HG02678 (cell line): Measurements from ENCODE around the gene MEX3C.

ENCODE experiments used
- ATAC-seq: cut with Tn5 transposase; IDR thresholded peaks from one replicate; pipeline ENCODE4 v1.9.1; 2021; ENCODE audit warnings: mild to moderate bottlenecking, moderate library complexity; ENCODE audit not compliant: unreplicated experiment

Gene MEX3C

DNA sequence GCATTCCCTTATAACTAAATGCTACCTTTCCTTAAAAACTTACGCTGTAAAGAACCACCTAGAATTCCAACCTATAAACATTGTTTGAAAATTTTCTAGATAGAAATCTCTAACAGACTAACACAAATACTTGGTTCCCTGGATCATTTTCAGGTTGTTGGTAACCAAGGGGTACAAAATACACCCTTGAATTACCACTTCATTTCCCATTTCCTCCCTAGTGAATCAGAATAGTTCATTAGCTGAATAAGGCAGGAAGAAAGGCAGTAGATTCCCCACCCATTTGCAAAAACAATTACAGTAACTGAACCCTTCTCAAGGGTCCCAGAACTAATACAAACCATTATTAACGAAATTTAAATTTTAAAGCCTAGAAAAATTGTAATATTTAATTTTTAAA is 5.5 kb downstream of the MEX3C start:
- no peak for ATAC-seq

DNA sequence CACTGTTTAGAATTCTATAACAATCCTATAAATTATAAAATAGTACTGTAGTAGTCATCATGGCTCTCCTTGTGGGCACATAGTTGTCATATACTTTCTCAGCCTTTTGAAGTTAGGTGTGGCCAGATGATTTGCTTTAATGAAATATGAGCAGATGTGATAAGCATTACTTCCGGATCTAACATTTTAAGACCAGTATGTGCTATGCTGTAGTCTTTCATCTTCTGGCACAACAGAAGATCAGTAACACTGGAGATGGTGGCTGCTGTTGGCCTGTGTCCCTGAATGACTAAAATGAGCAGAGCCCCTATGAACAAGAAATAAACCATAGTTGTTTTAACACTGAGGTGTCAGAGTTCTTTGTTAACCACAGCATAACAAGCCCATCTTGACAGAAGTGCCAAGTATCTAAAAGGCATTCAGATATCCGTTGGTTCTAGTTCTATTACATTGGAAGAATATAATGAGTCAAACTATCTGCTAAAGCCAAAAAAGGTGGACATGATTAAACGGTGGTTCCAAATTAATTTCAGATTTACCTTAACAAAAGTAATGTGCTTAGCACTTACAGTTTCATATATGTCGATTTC is 6.3 kb downstream of the MEX3C start:
- no peak for ATAC-seq

DNA sequence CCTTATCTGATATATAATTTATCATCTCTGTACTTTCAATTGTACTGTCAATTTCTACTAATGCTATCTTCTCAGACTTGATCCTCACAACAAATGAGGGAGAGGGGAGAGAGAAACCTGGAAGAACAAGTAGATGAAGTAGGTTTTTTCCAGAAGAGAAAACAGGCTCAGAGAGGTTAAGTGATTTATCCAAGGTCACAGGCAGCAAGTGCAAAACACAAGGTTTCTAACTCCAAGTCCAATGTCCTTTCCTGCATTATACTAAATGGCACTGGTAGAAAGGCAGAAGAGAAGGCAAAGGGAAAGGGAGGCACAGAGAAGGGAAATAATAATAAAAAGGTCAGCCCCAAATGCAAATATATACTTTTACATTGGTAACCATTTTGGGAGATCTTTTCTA is 7.5 kb downstream of the MEX3C start:
- no peak for ATAC-seq

DNA sequence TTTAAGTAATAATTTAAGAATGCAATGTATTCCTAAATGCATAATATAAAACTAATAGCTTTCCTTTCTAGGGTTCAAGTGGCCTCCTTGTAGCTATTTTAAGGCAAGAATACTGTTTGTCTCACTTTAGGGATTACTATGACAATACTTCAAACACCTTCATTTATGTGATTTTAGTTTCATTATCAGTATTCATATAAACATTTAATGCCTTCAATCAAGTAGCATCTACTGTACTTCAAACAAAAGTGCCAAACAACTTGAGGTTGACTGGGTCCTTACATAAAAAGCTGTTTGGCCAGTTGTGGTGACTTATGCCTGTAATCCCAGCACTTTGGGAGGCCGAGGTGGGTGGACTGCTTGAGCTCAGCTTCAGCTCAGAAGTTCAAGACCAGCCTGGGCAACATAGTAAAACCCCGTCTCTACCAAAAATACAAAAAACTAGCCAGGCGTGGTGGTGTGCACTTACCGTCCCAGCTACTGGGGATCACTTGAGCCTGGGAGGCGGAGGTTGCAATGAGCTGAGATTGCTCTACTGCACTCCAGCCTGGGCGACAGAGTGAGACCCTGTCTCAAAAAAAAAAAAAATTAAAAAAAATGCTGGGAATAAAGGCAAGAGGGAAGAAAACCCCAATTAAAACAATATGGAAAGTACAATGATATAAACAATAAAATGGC is 9.3 kb downstream of the MEX3C start:
- peak; percentile 42 for ATAC-seq

DNA sequence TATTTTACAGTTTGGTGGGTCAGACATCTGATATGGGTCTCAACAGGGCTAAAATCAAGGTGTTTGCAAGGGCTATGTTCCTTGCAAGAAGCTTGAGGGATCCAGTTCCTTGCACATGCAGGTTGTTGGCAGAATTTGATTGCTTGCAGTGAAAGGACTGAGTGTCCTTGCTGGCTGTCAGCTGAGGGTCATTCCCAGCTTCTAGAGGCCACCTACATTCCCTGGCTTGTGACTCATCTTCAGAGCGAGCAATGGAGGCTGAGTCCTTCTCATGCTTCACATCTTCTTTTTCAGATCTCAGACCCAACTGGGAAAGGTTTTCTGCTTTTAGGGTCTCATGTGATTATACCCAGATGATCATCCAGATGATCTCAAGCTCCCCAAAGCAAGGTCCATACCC is 12.4 kb downstream of the MEX3C start:
- ATAC-seq, result no peak

DNA sequence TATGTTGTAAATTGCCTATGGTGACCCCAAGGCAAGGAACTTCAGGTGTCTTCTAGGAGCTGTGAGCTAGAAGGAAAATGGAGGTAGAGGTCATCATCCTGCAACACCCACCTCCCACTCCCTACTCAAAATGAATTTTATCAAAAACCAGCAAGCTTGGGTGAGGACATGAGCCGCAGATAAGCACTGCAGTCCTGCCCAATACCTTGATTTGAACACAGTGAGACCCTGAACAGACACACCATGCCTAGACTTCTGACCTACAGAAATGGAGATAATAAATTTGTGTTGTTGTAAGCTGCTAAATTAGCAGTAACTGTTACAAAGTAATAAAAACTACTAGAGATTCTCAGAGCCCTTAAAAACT is 13.4 kb downstream of the MEX3C start:
- ATAC-seq, result no peak

DNA sequence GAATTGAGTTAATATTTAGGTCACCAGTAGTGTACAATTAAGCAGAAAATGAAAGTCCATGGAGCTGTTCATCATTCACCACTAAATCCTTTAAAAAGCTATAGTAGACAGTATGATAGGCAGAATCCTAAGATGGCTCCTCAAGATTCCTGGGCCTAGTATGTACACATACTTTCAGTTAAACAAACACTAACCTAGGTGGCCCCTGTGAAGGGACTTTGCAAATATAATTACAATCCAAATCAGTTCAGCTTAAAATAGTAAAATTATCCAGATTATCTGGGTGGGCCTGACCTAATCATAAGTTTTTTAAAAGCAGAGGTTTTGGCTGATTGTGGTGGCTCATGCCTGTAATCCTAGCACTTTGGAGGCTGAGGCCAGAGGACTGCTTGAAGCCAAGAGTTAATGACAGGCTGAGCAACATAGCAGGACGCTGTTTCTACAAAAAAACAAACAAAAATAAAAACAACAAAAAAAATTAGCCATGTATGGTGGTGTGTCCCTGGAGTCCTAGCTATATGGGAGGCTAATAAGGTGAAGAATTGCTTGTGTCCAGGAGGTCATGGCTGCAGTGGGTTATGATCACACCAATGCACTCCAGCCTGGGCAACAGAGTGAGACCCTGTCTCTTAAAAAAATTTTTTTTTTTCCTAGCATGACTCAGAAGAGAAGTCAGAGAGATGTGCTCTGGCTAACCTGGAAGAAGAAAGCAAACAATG is 13.9 kb downstream of the MEX3C start:
- ATAC-seq, result no peak

DNA sequence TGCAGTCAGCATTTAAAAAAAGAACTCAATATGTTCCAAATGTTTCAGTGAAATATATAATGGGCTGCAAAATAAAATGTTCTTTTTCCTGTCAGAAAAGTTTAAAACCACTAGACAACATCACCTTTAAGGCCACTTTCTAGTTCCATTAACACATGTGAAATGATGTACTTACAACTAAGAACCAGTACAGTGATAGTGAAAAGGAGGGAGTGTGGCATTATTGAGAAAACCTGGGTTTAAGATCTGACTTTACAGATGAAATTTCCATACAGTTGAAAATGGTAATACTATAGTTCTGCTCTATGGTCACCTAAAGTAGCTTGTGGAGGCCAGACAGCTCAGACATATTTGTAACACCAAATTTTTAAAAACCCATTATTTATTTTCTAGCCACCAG is 14.7 kb downstream of the MEX3C start:
- no peak for ATAC-seq

DNA sequence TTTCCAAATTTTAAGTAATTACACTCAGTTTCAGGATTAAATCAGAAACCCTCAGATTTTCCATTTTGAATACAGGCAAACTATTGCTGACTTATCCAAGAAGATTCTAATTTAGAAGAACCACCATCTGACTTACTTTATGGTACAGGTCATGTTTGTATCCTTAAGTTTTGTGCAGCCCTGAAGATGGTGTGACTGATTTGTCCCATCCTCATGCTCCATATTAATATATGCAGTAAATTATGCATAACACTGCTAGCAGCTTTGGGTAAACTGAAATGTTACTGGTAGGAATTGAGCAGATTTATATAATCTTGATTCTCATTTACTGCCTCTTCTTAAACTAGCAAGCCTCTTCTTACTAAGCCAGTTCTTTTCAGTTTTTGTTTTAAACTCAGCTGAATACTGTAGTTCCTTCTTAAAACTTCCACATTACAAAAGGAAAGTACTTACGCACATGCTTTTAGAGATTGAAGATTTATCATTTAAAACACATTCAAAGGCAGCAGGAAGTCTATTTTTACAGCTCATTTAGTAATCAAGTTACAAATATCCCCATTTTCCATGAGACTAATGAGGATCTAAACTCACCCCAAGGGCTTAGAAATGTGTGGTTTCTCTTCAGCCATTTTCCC is 25.7 kb downstream of the MEX3C start:
- ATAC-seq, result no peak

DNA sequence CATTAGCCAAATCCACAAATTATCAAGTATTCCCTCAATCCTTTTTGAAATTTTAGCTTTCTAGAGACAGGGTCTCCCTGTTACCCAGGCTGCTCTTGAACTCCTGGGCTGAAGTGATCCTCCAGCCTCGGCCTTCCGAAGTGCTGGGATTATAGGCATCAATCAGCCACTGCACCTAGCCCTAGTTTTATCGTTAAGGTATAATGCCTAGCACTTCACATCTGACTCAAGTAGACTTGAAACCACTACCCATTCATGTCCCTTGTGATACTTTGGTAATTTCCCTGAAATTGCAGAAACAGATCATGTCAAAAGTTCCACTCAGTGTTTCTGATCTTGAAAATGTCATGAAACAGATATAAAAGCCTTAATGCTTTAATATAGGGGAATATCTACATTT is 26.3 kb downstream of the MEX3C start:
- ATAC-seq, result peak; percentile 54

DNA sequence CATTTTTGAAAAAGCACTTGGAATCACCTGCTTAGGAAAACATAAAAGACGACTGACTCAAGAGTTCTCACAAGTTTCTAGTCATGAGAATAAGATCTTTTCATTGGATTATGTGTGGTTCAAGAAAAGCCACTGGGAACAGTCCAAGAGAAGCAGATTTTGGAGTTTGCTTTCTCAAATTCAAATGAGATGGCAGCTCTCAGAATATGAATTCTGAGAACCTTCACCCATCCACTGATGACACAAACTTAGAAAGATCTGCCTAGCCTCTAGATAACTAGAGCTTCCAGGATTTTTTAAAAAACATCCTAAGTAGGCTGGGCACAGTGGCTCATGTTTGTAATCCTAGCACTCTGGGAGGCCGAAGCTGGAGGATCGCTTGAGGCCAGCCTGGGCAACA is 26.8 kb downstream of the MEX3C start:
- ATAC-seq, result no peak

DNA sequence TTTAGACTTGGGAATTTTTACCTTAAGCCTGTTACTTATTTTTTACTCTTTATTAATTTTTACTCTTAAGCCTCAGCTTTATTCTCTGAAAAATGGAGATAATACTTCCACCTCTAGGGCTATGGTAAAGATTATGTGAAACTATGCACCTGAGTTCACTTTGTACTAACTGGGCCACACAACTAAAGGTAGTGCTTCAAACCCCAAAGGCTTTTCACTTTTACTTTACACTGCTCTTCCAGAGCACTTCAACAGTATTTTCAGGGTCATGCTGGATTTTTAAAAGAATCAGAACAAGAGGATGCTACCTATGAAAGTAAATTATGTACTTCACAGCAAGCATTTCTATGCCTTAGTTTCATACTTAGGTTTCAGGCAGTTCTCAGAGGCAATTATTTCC is 27.8 kb downstream of the MEX3C start:
- peak; percentile 44 for ATAC-seq

DNA sequence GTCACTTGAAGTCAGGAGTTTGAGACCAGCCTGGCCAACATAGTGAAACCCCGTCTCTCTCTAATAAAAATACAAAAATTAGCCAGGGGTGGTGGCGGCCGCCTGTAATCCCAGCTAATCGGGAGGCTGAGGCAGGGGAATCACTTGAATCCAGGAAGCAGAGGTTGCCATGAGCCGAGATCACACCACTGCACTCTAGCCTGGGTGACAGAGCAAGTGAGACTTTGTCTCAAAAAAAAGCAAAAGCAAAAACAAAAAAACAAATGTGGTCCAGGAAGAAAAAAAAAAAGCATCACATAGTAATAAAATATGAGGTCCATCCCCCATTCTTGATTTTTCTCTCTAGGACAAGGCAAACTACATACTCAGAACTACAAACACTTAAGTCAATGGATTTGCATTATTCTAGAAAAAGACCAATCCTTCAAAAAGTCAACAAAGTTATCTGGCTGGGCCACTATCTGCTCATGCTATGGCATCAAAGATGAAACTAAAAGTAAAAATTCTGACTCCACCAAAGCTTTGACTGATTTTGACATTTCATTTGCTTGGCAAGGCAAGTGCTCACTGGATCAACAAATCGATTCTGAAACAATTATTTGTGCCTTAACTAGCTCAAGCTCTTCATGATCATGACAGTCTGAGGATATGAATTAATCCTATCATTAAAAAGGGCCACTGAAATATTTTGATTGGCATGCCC is 28.4 kb downstream of the MEX3C start:
- peak; percentile 43 for ATAC-seq

DNA sequence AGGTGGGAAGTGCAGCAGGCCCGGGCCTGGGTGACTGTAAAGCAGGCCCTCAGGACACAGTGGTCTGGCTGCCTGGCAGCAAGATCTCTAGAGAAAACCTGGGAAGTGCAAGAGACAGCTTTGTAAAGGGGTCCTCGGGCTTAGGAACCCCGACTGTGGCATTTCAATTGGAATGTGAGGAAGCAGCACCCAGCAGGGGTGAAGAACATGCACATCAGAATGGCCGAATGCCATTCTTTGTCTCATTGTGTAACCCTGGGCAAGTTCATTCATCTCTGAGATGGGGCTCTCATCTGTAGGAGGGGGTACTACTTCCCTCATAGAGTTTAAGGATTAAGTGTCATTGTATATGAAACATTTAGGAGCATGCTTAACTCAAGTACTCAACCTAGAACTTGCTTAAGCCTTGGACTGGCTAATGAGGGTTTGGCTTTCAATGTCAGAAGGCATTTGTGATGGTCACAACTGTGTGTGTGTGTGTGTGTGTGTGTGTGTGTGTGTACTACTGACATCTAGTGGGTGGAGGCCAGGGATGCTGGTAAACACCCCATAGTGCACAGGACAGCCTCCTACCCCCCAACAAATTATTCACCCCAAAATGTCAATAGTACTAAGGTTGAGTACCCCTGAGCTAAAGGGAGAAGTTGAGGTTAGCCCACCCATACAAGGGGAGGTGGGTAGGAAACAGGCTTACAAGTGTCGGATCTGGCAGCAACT is 29.3 kb downstream of the MEX3C start:
- ATAC-seq, result no peak

DNA sequence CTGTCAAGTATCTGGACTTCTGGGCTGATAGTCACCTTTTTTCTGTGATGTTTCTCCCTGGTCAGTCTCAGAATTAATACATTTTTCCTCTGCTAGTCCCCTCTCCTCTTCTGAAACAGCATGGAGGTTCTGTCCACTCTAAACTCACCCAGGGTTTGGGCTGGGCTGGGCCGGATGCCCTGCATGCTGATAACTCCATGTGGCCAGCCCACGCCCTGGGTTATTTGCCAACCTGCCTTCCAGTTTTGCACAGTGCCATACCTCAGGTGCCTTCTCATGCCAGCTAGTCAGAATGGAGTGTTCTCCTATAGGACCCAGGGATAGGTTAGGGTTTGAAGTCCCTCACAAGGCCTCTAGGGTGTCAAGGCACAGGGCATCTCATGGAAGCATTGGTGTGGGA is 32.2 kb downstream of the MEX3C start:
- no peak for ATAC-seq

DNA sequence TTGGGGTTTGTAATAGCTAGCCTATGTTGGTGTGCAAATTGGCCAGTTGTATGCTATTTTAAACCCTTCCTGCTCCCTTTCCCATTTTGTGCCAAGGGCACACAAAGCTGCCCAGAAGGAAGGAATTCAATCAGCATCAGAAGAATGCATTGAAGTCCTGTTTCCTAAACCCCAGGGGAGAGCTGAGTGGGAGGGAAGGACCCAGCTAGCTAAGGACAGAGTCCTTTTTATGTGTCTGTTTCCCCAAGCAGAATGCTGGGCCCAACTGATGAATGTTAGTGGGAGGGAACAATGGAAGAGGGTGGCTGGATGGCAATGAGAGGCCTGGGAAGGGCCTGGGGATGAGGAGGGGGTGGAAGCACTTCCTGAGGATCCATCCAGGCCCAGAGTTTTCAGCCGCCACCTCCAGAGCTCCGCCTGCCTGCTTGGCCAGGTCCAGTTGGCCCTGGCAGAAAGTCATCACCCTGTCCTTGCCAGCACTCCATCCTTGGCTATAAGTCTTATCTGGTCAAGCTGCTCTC is 32.7 kb downstream of the MEX3C start:
- ATAC-seq, result no peak

DNA sequence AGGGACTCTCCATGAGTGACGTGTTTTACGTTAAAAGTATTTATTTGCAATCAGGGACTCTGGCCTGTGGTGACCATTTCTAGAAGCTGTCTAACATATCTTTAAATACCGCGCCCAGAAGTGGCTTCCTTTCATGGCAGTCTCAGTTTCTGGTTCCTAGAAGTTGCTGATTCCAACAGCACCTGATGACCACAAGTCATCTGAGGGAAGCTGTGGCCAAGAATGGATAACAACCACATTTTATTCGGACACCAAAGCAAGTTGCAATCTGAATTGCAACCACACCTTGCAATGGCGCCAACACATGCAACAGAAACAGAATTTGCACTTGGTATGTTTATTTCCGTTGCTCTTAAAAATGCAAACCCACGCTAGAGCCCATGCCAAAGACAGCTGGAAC is 33.1 kb downstream of the MEX3C start:
- ATAC-seq, result no peak

DNA sequence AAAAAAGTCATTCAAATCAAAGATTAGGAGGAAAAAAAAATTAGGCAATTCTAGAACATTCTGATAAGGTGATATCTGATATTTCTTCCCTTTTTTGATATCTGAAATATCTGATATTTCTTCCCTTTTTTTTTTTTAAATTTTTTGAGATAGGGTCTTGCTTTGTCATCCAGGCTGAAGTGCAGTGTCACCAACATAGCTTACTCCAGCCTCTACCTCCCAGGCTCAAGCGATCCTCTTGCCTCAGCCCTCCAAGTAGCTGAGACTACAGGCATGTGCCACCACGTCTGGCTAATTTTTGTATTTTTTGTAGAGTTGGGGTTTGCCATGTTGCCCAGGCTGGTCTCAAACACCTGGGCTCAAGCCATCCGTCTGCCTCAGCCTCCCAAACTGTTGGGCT is 33.9 kb downstream of the MEX3C start:
- ATAC-seq, result no peak

DNA sequence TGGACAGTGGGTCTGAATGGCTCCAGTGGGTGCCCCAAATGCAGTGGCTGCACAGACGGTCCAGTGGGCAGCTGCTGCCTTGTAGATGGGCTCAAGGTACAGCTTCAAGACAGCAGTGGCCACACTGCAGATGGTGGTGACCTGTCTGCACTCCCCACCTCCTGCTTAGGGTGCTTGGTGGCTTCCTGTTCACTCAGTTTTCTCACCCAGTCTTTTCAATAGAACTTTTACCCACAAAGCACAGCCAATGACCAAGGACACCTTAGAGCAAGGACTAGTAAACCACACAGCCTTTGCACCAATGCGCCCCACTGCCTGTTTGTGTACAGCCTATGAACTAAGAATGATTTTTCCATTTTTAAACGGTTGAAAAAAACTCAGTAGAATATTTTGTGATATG is 34.9 kb downstream of the MEX3C start:
- no peak for ATAC-seq

DNA sequence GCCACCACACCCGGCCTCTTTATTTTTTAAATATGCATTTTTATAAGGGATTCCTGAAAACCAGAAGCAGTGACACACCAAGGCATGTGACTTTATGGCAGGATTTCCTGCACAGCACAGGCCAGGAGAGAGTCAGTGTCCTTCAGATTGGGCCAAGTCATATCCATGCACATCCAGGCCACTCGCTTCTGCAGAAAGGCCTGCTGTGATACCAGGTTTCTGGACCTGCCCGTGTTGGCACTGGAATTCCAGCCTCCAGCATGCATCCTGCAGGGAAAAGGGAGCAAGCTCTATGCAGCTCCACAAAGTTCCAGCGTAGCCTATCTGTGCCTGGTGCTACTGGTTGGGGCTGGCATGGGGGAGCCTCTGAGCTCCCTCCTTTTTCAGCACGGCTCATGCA is 36.8 kb downstream of the MEX3C start:
- no peak for ATAC-seq

DNA sequence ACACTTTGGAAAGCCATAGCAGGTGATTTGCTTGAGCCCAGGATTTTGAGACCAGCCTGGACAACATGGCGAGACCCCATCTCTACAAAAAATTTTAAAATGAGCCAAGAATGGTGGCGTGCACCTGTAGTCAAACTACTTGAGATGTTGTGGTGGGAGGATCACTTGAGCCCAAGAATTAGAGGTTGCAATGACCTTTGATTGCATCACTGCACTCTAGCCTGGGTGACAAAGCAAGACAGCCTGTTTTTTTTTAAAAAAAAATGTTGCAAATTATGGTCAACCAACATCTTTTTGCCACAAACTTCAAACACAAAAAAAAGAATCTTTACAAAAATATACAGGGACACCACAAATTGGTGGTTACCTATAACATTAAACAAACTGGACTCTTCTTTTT is 40.3 kb downstream of the MEX3C start:
- no peak for ATAC-seq
